Stomach (tissue), 4 donors: ENCODE results near the gene PLXNA2.

Experiments used
- CTCF ChIP-seq, 7 experiments: fragments of 450-650 bp in 4 of 7; fragments of 200-600 bp in 3 of 7; sonication (generic) in 3 of 7; IDR thresholded peaks; one replicate each; pipeline ENCODE4 v1.5.1; 2016 to 2019; ENCODE audit warnings: antibody characterized with exemption in 7 of 7, control low read depth in 2 of 7, mild to moderate bottlenecking in 1 of 7
- POLR2A ChIP-seq, 4 donors: fragments of 450-650 bp; IDR thresholded peaks; one replicate each; pipeline ENCODE4 v1.6.1; 2016; ENCODE audit warnings: antibody characterized with exemption in 4 of 4, control low read depth in 2 of 4, mild to moderate bottlenecking in 1 of 4, moderate library complexity in 1 of 4

DNA sequence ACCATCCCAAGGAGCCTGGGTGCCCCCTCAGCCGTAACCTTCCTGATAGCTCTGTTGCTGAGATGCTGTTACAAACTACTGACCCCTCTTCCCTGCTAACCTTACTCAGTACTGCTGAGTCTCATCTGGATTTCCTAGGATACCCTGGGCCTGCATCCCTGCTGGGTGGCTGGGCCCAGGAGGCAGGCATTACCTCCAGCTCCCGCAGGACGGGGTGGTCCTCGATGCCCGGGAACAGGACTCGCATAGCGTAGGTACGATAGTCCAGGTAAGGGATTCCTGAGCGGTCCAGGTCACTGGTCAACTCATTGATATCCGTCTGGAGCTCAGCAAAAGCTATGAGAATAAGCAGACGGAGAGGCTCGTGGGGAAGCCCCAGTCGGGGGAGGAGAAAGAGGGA lies 201.3 kb downstream of the PLXNA2 start:
- TF ChIP-seq POLR2A (IDR thresholded peaks at IDR 0.05): no peak
- no peak for TF ChIP-seq CTCF (IDR thresholded peaks at IDR 0.05)
